ENCODE measurements around the gene GOLGA8B.
"Not testable (repeated sequence)": the region's sequence is repeated elsewhere in the genome, so short reads cannot be mapped to it uniquely, and the experiment has no call there.

GOLGA8B gene

DNA sequence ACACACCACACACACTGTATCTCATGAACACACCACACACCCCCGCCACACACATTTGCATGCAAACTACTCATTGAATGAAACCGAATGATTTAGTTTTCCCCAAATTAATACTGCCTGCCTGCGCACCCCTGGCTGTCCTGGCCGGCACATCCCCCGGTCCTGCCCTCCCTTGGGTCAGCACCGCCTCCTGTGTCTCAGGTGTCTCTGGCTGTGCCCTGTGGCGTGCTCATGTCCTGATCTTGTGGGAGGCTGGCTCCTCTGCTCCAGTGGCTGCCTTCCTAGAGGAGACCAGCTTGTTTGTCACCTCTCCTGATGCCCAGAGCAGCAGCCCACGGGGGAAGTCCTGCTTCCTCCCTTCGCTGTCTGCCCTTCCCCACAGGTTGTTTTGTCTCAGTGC is 28.7 kb downstream of the GOLGA8B start:
- H3K4me3 ChIP-seq (ENCODE audit: low read depth, low read length): not testable (repeated sequence)

- H3K4me3 ChIP-seq (ENCODE audit: low read depth, low read length): not testable (repeated sequence)
Measured at GRCh38 chr15:34554126-34554525, 29.3 kb downstream of the GOLGA8B start.

DNA sequence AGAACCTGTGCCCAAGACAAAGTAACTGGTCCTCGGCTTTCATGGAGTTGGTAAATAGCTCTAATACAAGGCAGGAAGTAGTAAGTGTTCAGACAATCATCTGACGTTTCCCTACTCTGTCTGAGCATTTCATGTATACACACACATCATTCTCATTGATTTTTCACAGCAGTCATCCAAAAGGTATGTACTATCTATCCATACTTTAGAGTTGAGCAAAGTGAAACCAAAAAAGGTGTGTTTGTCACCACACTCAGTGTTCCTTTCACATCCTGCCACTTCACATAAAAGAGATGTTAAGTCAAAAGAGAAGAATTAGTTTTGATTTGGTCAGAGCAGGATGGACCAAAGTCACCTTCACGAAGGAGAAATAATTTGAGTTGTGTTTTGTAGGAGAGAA is 33.3 kb downstream of the GOLGA8B start:
- H3K4me3 ChIP-seq (ENCODE audit: low read depth, low read length): not testable (repeated sequence)

GRCh38 chr15:34549381-34549809 is 34.1 kb downstream of the GOLGA8B start:
- not testable (repeated sequence) for H3K4me3 ChIP-seq (ENCODE audit: low read depth, low read length)

- not testable (repeated sequence) for H3K4me3 ChIP-seq (ENCODE audit: low read depth, low read length)
Measured at GRCh38 chr15:34543860-34544649, 39.4 kb downstream of the GOLGA8B start.

- H3K4me3 ChIP-seq (ENCODE audit: low read depth, low read length): not testable (repeated sequence)
Measured at GRCh38 chr15:34535857-34536256, 47.6 kb downstream of the GOLGA8B start.
